IPS-20b (cell line): ENCODE results near the gene TDG.
"Not testable (repeated sequence)": the region's sequence is repeated elsewhere in the genome, so short reads cannot be mapped to it uniquely, and the experiment has no call there.

Experiments used
- H3K27ac ChIP-seq: one replicate; pipeline ENCODE4 v1.5.1; 2013; ENCODE audit warnings: low read length
- H3K27me3 ChIP-seq: 2 replicates; pipeline ENCODE4 v1.6.1; 2013; ENCODE audit warnings: mild to moderate bottlenecking, low read length, inconsistent platforms; ENCODE audit not compliant: insufficient read depth
- H3K36me3 ChIP-seq: 2 replicates; pipeline ENCODE4 v1.6.1; 2013; ENCODE audit warnings: low read depth, mild to moderate bottlenecking, inconsistent platforms, low read length, moderate library complexity; ENCODE audit not compliant: insufficient read depth
- H3K4me1 ChIP-seq: 2 replicates; pipeline ENCODE4 v1.6.1; 2013; ENCODE audit warnings: mild to moderate bottlenecking, control low read depth, inconsistent platforms, low read length, moderate library complexity; ENCODE audit not compliant: insufficient read depth
- H3K4me3 ChIP-seq: 2 replicates; pipeline ENCODE4 v1.5.1; 2013; ENCODE audit warnings: mild to moderate bottlenecking, low read length, inconsistent platforms
- H3K9ac ChIP-seq: 2 replicates; pipeline ENCODE4 v1.6.1; 2013; ENCODE audit warnings: low read depth, mild to moderate bottlenecking, inconsistent platforms, low read length, moderate library complexity
- H3K9me3 ChIP-seq: 2 replicates; pipeline ENCODE4 v1.6.1; 2013; ENCODE audit warnings: mild to moderate bottlenecking, low read depth, low read length, inconsistent platforms; ENCODE audit not compliant: insufficient read depth

TDG gene

DNA sequence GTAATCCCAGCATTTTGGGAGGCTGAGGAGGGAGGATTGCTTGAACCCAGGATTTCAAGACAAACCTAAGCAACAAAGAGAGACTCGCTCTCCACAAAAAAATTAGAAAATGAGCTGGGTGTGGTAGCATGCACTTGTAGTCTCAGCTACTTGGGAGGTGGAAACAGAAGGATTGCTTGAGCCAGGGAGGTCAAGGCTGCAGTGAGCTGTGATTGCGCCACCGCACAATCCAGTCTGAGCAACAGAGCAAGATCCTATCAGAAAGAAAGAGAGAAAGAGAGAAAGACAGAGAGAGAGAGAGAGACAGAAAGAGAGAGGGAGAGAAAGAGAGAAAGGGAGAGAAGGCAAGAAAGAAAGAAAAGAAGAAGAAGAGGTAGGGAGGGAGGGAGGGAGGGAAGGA lies 37.0 kb downstream of the TDG start:
- H3K9ac ChIP-seq: no peak overlapping the region
- H3K4me1 ChIP-seq: no peaks in the 10 kb centered on the region
- no peaks in the 10 kb centered on the region for H3K9me3 ChIP-seq
- H3K4me3 ChIP-seq: no peak overlapping the region
- no peak overlapping the region for H3K27ac ChIP-seq
- H3K27me3 ChIP-seq: no peaks in the 10 kb centered on the region
- no peaks in the 10 kb centered on the region for H3K36me3 ChIP-seq

DNA sequence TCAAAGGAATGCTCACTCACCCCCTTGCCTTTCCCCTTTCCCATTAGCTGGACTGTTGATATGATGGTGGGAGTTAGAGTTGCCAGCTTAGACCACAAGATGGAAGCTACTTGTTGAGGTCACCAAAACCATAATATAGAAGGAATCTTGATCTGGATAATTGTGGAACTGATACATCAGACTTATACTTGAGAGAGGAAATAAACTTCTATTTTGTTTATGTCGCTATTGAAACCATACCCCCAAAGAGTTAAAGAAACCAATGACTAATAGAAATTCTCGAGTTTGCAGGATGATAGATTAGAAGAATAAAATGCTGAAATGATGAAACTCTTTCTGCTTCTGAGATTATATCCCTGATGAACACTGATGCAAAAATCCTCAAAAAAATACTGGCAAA lies 37.9 kb downstream of the TDG start:
- no peaks in the 10 kb centered on the region for H3K9me3 ChIP-seq
- no peaks in the 10 kb centered on the region for H3K36me3 ChIP-seq
- H3K4me1 ChIP-seq: no peaks in the 10 kb centered on the region
- H3K27ac ChIP-seq: no peak overlapping the region
- H3K27me3 ChIP-seq: no peaks in the 10 kb centered on the region
- H3K9ac ChIP-seq: no peak overlapping the region
- H3K4me3 ChIP-seq: no peak overlapping the region

DNA sequence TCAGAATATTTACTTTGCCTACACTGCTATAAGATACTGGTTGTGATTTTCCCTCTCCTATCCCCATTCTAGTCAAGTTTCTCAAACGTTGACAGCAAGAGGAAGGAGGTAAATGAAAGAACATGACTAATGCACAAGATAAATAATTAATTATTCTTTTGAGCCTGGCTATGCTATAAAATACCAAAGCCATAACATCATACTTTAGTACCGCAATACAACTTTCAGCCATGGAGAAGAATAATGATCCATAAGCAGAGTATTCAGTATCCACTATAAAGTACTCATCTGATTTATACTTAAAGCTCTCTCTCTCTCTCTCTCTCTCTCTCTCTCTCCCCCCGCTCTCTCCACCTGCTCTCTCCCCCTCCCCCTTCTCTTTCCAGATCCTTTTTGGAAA lies 41.3 kb downstream of the TDG start:
- Histone ChIP-seq H3K4me1 (no peaks in the 10 kb centered on the region), H3K36me3 (no peaks in the 10 kb centered on the region), H3K27ac (no peak overlapping the region), H3K4me3 (no peak overlapping the region), H3K9ac (no peak overlapping the region), H3K27me3 (no peaks in the 10 kb centered on the region), H3K9me3 (no peaks in the 10 kb centered on the region)

DNA sequence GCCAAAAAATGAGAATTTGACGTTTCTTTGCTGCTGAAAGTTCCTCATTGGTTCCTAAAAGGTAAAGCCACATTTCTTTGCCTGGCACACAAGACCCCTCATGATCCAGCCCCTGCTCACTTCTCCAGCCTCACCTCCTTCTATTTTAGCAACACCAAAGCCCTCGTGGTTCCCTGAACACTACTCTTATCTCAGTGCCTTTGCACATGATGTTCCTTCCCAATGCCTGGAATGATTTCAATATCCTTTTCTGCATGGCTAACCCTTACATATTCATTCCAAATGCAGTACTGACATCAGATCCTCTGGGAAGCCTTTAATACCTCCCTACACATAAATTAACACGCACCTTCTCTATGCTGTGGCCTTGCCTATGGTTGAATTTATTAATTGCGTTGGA lies 44.4 kb downstream of the TDG start:
- Histone ChIP-seq H3K27ac (no peak overlapping the region), H3K9ac (no peak overlapping the region), H3K4me3 (no peak overlapping the region), H3K9me3 (no peaks in the 10 kb centered on the region), H3K36me3 (no peaks in the 10 kb centered on the region), H3K4me1 (no peaks in the 10 kb centered on the region), H3K27me3 (no peaks in the 10 kb centered on the region)

DNA sequence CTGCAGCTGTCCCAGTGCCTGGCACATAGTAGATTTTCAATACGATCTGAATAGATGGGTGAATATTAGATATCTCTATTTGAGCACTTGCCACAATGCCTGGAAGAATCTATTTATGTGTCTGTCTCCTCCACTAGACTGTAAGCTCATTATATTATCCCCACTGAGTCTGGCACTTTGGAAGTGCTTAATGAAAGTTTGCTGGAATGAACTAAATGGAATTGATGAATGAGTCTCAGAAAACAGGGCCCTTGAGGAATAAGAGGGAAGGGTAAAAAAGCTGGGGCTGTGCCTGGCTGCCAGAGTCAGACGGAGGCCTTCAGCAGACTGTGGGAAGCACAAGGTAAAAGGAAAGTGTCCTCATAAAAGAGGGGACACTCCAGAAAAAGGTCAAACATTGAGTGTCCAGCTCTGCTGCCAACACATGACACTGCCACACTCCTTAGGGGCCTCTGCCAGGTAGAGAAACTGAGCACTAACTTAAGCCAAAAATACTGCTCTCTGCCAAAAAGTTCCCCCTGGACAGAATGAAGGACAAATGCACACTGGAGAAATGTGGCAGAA lies 45.0 kb downstream of the TDG start:
- Histone ChIP-seq H3K4me1 (no peaks in the 10 kb centered on the region), H3K27ac (no peak overlapping the region), H3K27me3 (no peaks in the 10 kb centered on the region), H3K36me3 (no peaks in the 10 kb centered on the region), H3K9me3 (no peaks in the 10 kb centered on the region), H3K4me3 (no peak overlapping the region), H3K9ac (no peak overlapping the region)

DNA sequence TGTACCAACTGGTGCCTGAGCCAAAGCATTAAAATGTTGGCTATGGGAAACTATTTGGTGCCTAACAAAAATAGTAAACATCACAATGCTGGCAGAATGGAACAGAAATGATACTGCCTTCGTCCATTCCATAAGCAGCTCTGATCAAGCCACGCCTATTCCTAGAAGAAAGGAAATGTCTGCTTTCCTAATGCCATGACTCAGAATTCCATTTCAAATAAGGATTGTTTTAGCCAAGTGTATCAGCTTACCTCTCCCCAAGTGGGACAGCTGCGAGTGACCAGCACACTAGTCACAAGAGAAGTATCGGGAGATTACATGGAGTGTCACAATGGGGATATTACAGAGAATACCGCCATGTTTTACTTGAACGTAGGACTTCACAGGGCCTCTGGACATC lies 45.6 kb downstream of the TDG start:
- no peaks in the 10 kb centered on the region for H3K4me1 ChIP-seq
- no peaks in the 10 kb centered on the region for H3K27me3 ChIP-seq
- no peaks in the 10 kb centered on the region for H3K9me3 ChIP-seq
- no peak overlapping the region for H3K27ac ChIP-seq
- H3K9ac ChIP-seq: no peak overlapping the region
- H3K4me3 ChIP-seq: no peak overlapping the region
- H3K36me3 ChIP-seq: no peaks in the 10 kb centered on the region

DNA sequence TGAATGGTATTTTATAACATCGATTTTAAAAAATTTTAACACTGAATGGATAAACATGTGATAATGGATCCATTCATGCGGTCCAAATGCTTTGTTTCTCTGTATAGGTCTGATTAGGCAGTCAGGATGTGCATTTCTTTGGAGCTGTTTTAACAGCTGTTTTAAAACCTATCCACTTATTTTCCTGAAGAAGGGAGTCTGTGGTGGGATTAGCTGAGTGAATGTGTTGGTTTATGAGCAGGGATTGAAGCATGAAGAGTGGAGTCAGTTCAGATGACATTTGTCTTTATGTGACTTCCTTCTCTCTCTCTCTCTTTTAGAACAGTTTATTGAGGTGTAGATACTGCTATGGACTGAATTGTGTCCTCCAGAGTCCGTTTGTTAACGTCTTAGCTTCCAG lies 46.7 kb downstream of the TDG start:
- Histone ChIP-seq H3K36me3 (no peaks in the 10 kb centered on the region), H3K27ac (no peak overlapping the region), H3K4me1 (no peaks in the 10 kb centered on the region), H3K27me3 (no peaks in the 10 kb centered on the region), H3K9ac (no peak overlapping the region), H3K4me3 (no peak overlapping the region), H3K9me3 (no peaks in the 10 kb centered on the region)

DNA sequence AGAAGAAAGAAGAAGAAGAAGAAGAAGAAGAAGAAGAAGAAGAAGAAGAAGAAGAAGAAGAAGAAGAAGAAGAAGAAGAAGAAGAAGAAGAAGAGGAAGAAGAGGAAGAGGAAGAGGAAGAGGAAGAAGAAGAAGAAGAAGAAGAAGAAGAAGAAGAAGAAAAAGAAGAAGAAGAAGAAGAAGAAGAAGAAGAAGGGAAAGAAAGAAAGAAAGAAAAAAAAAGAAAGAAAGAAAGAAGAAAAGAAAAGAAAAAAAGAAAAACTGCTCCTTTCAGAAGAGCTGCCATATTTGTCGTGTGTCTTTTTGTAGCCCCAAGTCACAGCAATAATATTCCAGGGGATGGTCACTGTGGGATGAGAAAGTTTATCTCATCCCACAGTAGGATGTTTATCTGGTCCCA lies 56.2 kb downstream of the TDG start:
- H3K9me3 ChIP-seq, H3K9ac ChIP-seq, H3K4me3 ChIP-seq, H3K4me1 ChIP-seq, H3K27ac ChIP-seq, H3K36me3 ChIP-seq, H3K27me3 ChIP-seq: not testable (repeated sequence)

DNA sequence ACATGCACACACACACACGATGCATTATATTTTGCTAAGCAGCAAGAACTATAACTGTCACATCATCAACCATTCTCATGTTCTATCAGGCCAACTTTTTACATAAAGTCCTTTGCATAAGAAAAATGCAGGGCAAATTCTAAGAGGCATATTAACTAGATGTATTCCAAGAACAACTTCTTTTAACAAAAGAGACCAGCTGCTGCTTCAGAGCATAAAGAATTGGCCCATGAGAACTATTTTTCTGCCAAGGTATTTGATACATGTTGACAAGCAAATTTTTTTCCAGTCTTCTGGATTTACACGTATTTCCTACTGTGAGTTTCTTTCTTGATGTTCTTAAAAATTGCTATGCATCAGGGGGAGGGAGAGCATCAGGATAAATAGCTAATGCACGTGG lies 57.1 kb downstream of the TDG start:
- Histone ChIP-seq H3K36me3 (no peaks in the 10 kb centered on the region), H3K9ac (no peak overlapping the region), H3K9me3 (peaks cover 8% of the 10 kb centered on the region; the same call in 1 of the 2 replicates), H3K27me3 (no peaks in the 10 kb centered on the region), H3K4me3 (no peak overlapping the region), H3K4me1 (no peaks in the 10 kb centered on the region), H3K27ac (no peak overlapping the region)

DNA sequence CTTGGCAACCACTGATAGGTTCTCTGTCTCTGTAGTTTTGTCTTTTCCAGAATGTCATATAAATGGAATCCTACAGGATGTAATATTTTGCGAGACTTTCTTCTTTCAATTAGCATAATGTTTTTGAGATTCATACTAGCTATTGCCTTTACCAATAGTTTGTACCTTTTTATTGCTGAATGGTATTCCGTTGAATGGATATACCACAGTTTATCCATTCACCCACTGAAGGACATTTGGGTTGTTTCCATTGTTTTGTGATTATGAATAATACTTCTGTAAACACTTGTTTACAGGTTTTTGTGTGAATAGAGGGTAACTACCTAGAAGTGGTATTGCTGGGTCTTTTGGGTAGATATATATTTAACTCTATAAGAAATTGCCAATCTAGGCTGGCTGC lies 58.0 kb downstream of the TDG start:
- H3K4me1 ChIP-seq: no peaks in the 10 kb centered on the region
- H3K27ac ChIP-seq: no peak overlapping the region
- H3K36me3 ChIP-seq: no peaks in the 10 kb centered on the region
- no peak overlapping the region for H3K4me3 ChIP-seq
- H3K9me3 ChIP-seq: peaks cover 8% of the 10 kb centered on the region; the same call in 1 of the 2 replicates
- no peak overlapping the region for H3K9ac ChIP-seq
- no peaks in the 10 kb centered on the region for H3K27me3 ChIP-seq

DNA sequence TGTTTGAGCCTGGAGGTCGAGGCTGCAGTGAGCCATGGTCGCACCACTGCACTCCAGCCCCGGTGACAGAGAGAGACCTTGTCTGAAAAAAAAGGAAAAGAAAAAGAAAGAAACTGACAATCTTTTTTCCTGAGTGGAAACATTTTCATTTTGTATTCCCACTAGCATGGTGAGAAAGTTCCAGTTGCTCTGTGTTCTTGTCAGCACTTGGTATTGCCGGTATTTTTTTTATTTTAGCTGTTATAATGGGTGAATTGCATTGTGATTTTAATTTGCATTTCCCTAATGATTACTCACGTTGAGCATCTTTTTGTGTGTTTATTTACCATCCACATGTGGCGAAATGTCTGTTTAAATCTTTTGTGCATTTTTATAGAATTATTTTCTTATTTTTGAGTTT lies 58.7 kb downstream of the TDG start:
- Histone ChIP-seq H3K9me3 (peaks cover 8% of the 10 kb centered on the region; the same call in 1 of the 2 replicates), H3K9ac (no peak overlapping the region), H3K4me3 (no peak overlapping the region), H3K27ac (no peak overlapping the region), H3K27me3 (no peaks in the 10 kb centered on the region), H3K4me1 (no peaks in the 10 kb centered on the region), H3K36me3 (no peaks in the 10 kb centered on the region)

DNA sequence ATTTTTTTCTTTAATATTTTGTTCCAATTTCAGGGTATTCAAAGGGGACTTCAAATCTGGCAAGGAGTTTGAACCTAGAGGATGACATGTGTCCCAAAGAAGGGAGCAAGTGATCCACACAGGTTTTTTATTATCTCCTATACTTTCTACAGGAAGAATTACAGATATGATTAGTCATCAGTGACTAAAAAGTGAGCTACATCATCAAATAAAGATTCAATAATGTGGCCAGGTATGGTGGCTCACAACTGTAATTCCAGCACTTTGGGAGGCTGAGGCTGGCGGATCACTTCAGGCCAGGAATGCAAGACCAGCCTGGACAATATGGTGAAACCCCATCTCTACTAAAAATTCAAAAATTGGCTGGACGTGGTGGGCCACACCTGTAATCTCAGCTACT lies 60.1 kb downstream of the TDG start:
- H3K9ac ChIP-seq: no peak overlapping the region
- no peak overlapping the region for H3K27ac ChIP-seq
- no peaks in the 10 kb centered on the region for H3K4me1 ChIP-seq
- H3K27me3 ChIP-seq: no peaks in the 10 kb centered on the region
- H3K9me3 ChIP-seq: peaks cover 8% of the 10 kb centered on the region; the same call in 1 of the 2 replicates
- no peak overlapping the region for H3K4me3 ChIP-seq
- no peaks in the 10 kb centered on the region for H3K36me3 ChIP-seq
